HG02840 (cell line): ENCODE measurements around the gene C10orf90.
"Not testable (repeated sequence)": the region's sequence is repeated elsewhere in the genome, so short reads cannot be mapped to it uniquely, and the experiment has no call there.

Source experiments
- ATAC-seq: cut with Tn5 transposase; IDR thresholded peaks from one replicate; pipeline ENCODE4 v1.9.1; 2021; ENCODE audit warnings: mild to moderate bottlenecking, moderate library complexity, moderate number of reproducible peaks; ENCODE audit not compliant: unreplicated experiment, low FRiP score

The C10orf90 gene

GRCh38 chr10:126561921-126562680, 108.4 kb downstream of the C10orf90 start:
- no peak for ATAC-seq

GRCh38 chr10:126561294-126561920, 109.1 kb downstream of the C10orf90 start:
- no peak for ATAC-seq

- no peak for ATAC-seq
Observed at GRCh38 chr10:126558881-126559280, 111.6 kb downstream of the C10orf90 start.

- ATAC-seq: no peak
Observed at GRCh38 chr10:126551202-126551601, 119.3 kb downstream of the C10orf90 start.

- not testable (repeated sequence) for ATAC-seq
Observed at GRCh38 chr10:126550586-126550985, 119.9 kb downstream of the C10orf90 start.

DNA sequence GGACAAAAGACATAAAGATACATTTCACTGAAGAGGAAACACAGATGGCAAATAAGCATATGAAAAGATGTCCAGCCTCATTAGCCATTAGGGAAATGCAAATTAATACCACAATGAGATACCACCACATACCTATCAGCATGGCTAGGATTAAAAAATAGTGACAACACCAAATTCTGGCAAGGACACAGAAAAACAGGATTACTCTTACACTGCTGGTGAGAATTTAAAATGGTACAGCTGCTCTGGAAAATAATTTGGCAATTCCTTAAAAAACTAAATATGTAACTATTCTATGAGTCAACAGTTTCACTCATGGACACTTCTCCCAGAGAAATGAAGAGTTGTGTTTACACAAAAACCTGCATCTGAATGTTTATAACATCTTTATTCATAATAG, 121.1 kb downstream of the C10orf90 start:
- ATAC-seq: no peak

- ATAC-seq: no peak
Observed at GRCh38 chr10:126544565-126544964, 125.9 kb downstream of the C10orf90 start.

DNA sequence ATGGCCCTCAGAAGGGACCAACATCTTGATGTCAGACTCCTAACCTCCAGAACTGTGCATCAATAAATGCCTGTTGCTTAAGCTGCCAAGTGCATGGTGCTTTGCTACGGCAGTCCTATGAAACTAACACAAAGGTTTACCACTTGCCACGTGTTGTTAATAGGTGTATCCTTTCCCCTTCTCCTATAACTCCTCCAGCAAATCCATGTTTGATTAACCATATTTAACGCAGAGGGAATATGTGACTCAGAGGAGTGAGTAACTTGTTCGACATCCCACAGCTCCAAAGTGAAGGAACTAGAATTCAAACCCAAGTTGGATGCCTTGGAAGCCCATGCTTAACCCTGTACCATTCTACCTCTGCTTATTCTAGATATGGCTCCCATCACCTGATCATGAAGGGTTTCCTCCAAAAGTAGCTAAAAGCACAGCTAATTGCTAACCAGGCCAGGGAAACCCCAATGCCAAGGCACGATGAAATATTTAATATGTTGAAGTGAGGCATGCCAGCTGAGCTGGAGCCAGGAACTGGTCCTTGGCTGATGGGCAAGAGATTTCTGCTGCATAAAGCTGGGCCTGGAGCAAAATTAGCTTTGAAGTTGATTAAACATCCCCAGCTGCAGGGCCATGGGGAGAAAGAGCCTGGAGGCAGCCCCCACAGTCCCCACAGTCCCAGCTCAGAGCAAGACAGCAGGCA, 131.9 kb downstream of the C10orf90 start:
- no peak for ATAC-seq

DNA sequence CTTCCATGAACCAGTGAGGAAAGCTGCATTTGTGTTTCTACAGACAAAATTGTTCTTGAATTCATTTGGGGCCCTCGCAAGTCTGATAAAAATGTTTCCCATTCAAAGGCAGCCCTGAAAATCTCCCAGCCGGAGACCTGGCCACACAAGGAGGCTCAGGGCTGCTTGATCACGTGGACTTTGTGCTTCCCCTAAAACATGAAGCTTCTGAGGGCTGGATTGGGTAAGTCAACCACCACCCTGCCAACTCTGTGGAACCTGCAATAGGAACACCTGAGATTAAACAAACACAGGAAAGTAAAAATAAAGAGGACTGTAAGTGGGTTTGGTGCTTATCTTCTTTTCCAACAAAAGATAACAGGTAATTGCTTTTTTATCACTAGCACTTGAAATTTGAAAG, 133.8 kb downstream of the C10orf90 start:
- ATAC-seq: no peak

DNA sequence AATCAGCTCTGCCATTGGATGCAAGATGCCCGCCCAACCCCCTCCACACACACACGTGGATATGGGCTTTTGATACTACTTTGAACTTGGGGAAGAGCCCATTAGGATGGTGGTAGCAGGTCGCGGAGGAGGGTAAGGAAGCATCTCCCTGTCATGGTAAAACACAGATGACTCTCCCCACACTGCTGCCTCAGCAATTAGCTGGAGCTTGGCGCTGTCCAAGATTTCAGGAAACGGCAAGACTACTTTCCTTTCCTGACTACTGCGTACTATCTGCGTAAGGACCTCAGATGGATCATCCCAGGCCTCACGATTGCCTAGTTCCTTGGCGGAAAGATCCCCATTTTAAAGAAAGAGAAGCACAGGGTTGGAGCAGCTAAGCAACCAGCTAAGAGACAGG, 134.3 kb downstream of the C10orf90 start:
- ATAC-seq: no peak

GRCh38 chr10:126533644-126534043, 136.8 kb downstream of the C10orf90 start:
- ATAC-seq: no peak

- no peak for ATAC-seq
Observed at GRCh38 chr10:126528315-126528835, 142.1 kb downstream of the C10orf90 start.

- no peak for ATAC-seq
Observed at GRCh38 chr10:126527645-126528314, 142.7 kb downstream of the C10orf90 start.

DNA sequence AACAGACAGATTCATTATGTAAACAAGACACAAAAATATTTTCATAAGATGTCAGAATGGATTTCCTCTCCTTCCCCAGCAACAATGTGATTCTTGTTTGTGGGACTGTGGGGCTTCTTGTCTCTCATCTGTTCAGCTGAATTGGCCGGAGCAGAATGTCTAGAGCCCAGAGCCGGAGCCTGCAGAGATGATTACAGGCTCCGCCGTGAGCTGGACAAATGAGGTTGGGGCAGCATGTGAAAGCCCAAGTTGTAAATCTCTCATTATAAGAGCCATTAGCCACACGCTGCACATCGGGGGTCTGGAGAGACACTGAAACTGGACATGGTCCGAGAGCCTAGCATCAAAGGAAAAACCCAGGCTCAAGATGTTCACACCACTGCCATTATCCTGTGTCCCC, 145.2 kb downstream of the C10orf90 start:
- ATAC-seq: no peak

- ATAC-seq: no peak
Observed at GRCh38 chr10:126524526-126524925, 146.0 kb downstream of the C10orf90 start.

DNA sequence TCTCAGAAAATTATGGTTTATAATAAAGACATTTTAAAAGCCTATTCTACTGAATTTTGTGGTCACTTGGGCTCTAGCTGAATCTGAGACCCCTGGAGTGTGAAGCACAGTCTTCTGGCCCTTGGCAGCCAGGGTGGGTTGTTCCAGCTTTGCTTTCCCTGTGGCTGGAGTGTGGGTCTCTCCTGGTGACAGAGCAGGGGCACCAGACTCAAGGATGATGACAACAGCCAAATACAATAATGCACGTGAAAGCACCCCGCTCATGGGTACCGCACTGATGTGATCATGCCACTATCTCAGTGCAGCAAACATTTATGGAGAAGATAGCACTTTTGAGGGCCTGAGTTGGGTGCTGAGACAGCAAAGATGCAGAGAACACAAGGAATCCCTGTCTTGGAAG, 147.4 kb downstream of the C10orf90 start:
- no peak for ATAC-seq

- ATAC-seq: no peak
Observed at GRCh38 chr10:126521399-126521798, 149.1 kb downstream of the C10orf90 start.

- ATAC-seq: no peak
Observed at GRCh38 chr10:126520751-126521317, 149.7 kb downstream of the C10orf90 start.

DNA sequence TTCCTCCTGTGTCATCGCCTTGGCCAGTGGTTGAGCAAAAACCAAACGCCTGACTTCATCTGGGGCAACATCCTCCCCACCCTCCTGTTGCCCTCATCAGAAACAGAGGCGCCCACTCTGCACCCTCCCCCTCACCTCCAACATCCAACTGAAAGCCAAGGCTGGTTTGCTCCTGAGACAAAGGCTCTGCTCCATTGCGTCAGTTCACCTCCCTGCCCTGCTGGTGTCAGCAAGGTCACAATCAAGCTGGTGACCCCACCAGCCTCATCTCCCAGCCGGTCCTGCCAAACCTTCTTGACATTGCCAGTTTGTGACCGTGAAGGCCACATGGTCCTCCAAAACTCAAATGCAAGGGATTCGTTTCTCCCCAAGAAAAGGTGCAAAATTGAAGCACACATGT, 150.5 kb downstream of the C10orf90 start:
- no peak for ATAC-seq

DNA sequence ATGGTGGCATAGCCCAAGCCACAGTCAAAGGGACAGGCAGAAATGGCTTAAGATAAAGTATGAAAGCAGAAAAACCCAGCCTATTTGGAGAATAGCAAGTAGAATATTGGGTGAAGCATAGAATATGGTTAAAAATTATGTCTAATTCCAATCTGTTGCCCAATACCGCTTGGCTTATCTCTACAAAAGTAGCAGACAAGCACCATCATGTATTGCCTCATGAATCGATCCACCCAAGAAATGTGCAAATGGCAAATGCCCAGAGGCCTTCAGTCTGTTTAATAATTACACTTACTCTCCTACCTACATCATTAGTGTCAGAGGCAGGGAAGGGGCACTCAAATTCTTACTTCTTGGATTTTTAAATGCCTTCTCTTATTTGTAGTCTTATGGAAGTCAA, 151.3 kb downstream of the C10orf90 start:
- no peak for ATAC-seq
